Stomach (tissue), 9 donors: Measurements from ENCODE around the gene ECE1. TPM values are rescaled to one million over a fixed set of nuclear protein-coding genes. Genes with fewer than 3 reads are reported as not detected.
A peak's percentile ranks its signal among the peaks of the same experiment; 100 is the strongest.

Source experiments
- DNase-seq, 2 donors: peaks; one replicate each; pipeline versions ENCODE4 v3.0.0 to v3.0.0-alpha.2; 2013 to 2019
- H3K27ac ChIP-seq, 5 donors: fragments of 200-600 bp in 4 of 5; sonication (generic) in 4 of 5; one replicate each; pipeline ENCODE4 v1.5.1; 2013 to 2019; ENCODE audit warnings: mild to moderate bottlenecking in 1 of 5, moderate library complexity in 1 of 5
- H3K27me3 ChIP-seq, 3 donors: fragments of 200-600 bp; sonication (generic); one replicate each; pipeline ENCODE4 v1.5.1; 2017 to 2019; ENCODE audit warnings: mixed run types in 1 of 3
- H3K36me3 ChIP-seq, 4 donors: fragments of 200-600 bp; sonication (generic); 1 replicate in 3 of 4; 2 replicates in 1 of 4; pipeline ENCODE4 v1.5.1; 2016 to 2019
- H3K4me1 ChIP-seq, 4 donors: fragments of 200-600 bp; sonication (generic); one replicate each; pipeline ENCODE4 v1.5.1; 2016 to 2019
- H3K4me3 ChIP-seq, 4 donors: fragments of 200-600 bp; sonication (generic) in 3 of 4; one replicate each; pipeline ENCODE4 v1.5.1; 2016 to 2019; ENCODE audit warnings: mild to moderate bottlenecking in 1 of 4
- H3K9me3 ChIP-seq, 4 donors: fragments of 200-600 bp; sonication (generic); one replicate each; pipeline ENCODE4 v1.5.1; 2016 to 2019
- CTCF ChIP-seq, 7 experiments: fragments of 450-650 bp in 4 of 7; fragments of 200-600 bp in 3 of 7; sonication (generic) in 3 of 7; IDR thresholded peaks; one replicate each; pipeline ENCODE4 v1.5.1; 2016 to 2019; ENCODE audit warnings: antibody characterized with exemption in 7 of 7, control low read depth in 2 of 7, mild to moderate bottlenecking in 1 of 7
- EP300 ChIP-seq: sonication (generic); formaldehyde crosslinking; IDR thresholded peaks from one replicate; pipeline ENCODE4 v1.6.1; 2017; ENCODE audit warnings: antibody characterized with exemption
- POLR2A ChIP-seq, 4 donors: fragments of 450-650 bp; IDR thresholded peaks; one replicate each; pipeline ENCODE4 v1.6.1; 2016; ENCODE audit warnings: antibody characterized with exemption in 4 of 4, control low read depth in 2 of 4, mild to moderate bottlenecking in 1 of 4, moderate library complexity in 1 of 4
- POLR2AphosphoS5 ChIP-seq, 3 donors: sonication (generic); formaldehyde crosslinking; IDR thresholded peaks; one replicate each; pipeline ENCODE4 v1.6.1; 2016; ENCODE audit warnings: antibody characterized with exemption in 3 of 3
- WGBS, 5 donors: extraction: QIAGEN DNeasy Blood & Tissue Kit in 3 of 5; methylation state at CpG; one replicate each; pipeline versions ENCODE4 v1.1.5 to v1.1.7; 2013 to 2018; 5-methylcytosine and 5-hydroxymethylcytosine counted together
- intact Hi-C: fragments of 100-400 bp; cut with DNase I; formaldehyde crosslinking; loops from one replicate; pipeline ENCODE4 v1.15.1; 2023; ENCODE audit warnings: low total_unique reads
- polyA plus RNA-seq, 3 donors: library from polyadenylated mRNA; stranded (reverse); fragments of 200-250 nt; gene quantifications; one replicate each; pipeline ENCODE4 v1.2.3, GENCODE V29; 2013
- total RNA-seq, 5 donors: library from RNA; depleted of rRNA; stranded (reverse); fragments of >200 nt; gene quantifications; one replicate each; pipeline versions ENCODE4 v1.1.0 to v1.2.3, GENCODE V29; 2014 to 2016
- donor health status: healthy with polysubstance abuse.
- donor health status: Bipolar disorder and iron deficiency.
- donor health status: healthy.

Gene ECE1
- total and polyA plus RNA-seq, 8 donors = 17.6 to 574 (median 42.6) TPM

- H3K4me1 ChIP-seq = peaks cover 64 to 95% (median 87%) of the 10 kb centered on the region in 4 donors
- intact Hi-C loops = no loop called here
These were observed 3.4 kb upstream of the ECE1 start for GRCh38 chr1:21293537-21294265.

GRCh38 chr1:21292984-21293536 lies 2.8 kb upstream of the ECE1 start:
- Histone ChIP-seq H3K9me3 (no peaks in the 10 kb centered on the region), H3K27ac (peak overlapping the region; percentile 54 to 90 (median 80)), H3K4me3 (peak overlapping the region in 2 of 4 donors; percentile 9 to 11), H3K27me3 (no peaks in the 10 kb centered on the region), H3K36me3 (no peaks in the 10 kb centered on the region), H3K4me1 (peaks cover 59 to 95% (median 85%) of the 10 kb centered on the region in 4 donors)
- peak in 1 of 2 donors; percentile 35 for DNase-seq
- intact Hi-C loops = no loop called here
- WGBS, 5 donors = 71 to 82% (median 76%) methylated on average over 9 of the region's 9 CpGs
- TF ChIP-seq POLR2A (IDR thresholded peaks at IDR 0.05) = no peak
- TF ChIP-seq CTCF (IDR thresholded peaks at IDR 0.05) = no peak
- TF ChIP-seq POLR2AphosphoS5 (IDR thresholded peaks at IDR 0.05) = no peak
- TF ChIP-seq EP300 = no peak

More at GRCh38 chr1:21293537-21294265, 3.4 kb upstream of the ECE1 start:
- WGBS, 5 donors = 80 to 90% (median 83%) methylated on average over 12 to 17 of the region's 17 CpGs
- peak in 1 of 2 donors; percentile 47 for DNase-seq
- Histone ChIP-seq H3K36me3 (no peaks in the 10 kb centered on the region), H3K9me3 (no peaks in the 10 kb centered on the region), H3K4me3 (peak overlapping the region in 2 of 4 donors; percentile 9 to 11), H3K27ac (peak overlapping the region; percentile 54 to 90 (median 80)), H3K27me3 (no peaks in the 10 kb centered on the region)
- TF ChIP-seq EP300 (no peak), POLR2A (IDR thresholded peaks at IDR 0.05) (no peak), CTCF (IDR thresholded peaks at IDR 0.05) (no peak), POLR2AphosphoS5 (IDR thresholded peaks at IDR 0.05) (no peak)

- TF ChIP-seq POLR2A (IDR thresholded peaks at IDR 0.05) (no peak), POLR2AphosphoS5 (IDR thresholded peaks at IDR 0.05) (no peak), CTCF (IDR thresholded peaks at IDR 0.05) (no peak), EP300 (no peak)
- 74 to 82% (median 78%) methylated on average over 3 of the region's 3 CpGs for WGBS, 5 donors
- Histone ChIP-seq H3K4me3 (no peak overlapping the region), H3K36me3 (no peaks in the 10 kb centered on the region), H3K4me1 (peaks cover 58 to 95% (median 82%) of the 10 kb centered on the region in 4 donors), H3K27me3 (no peaks in the 10 kb centered on the region), H3K9me3 (no peaks in the 10 kb centered on the region), H3K27ac (peak overlapping the region in 4 of 5 donors; percentile 54 to 90 (median 83))
- intact Hi-C loops = no loop called here
- no peak for DNase-seq
These were observed 2.3 kb upstream of the ECE1 start for GRCh38 chr1:21292503-21292983.

- no peaks in the 10 kb centered on the region for H3K27me3 ChIP-seq
- H3K4me1 ChIP-seq = peaks cover 58 to 95% (median 78%) of the 10 kb centered on the region in 4 donors
- no peaks in the 10 kb centered on the region for H3K9me3 ChIP-seq
- DNase-seq = no peak
- intact Hi-C loops = no loop called here
- no peaks in the 10 kb centered on the region for H3K36me3 ChIP-seq
- 89 to 96% (median 95%) methylated on average over 7 of the region's 7 CpGs for WGBS, 5 donors
- H3K4me3 ChIP-seq = no peak overlapping the region
- peak overlapping the region in 3 of 5 donors; percentile 80 to 90 (median 86) for H3K27ac ChIP-seq
- TF ChIP-seq CTCF (IDR thresholded peaks at IDR 0.05) (no peak), POLR2AphosphoS5 (IDR thresholded peaks at IDR 0.05) (no peak), EP300 (no peak), POLR2A (IDR thresholded peaks at IDR 0.05) (no peak)
These were observed 1.7 kb upstream of the ECE1 start for GRCh38 chr1:21291964-21292363.
